NCI-H146 (cell line): ENCODE results near the gene CNTNAP2.

Experiments
- DNase-seq: peaks from one replicate; lab custom pipeline; 2025; lab: John Stamatoyannopoulos, UW

CNTNAP2 gene

DNA sequence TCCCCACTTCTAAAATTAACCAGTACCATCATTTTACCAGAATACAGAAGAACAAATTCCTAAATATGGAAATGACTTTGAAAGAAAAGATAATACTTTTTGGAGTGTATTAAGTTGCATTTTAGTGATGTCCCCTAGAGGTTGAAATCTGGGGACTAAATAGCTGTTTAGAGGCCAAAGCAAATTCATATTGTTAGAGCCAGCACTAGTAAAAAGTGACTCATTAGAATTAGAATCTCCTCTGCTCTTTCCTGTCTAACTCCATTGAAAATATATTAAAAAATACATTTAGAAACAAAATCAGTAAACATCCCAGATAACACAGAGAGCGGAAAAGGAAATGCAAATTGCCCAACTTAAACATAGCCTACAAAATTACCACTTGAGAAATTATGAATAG, 1284.3 kb downstream of the CNTNAP2 start:
- no peak for DNase-seq

DNA sequence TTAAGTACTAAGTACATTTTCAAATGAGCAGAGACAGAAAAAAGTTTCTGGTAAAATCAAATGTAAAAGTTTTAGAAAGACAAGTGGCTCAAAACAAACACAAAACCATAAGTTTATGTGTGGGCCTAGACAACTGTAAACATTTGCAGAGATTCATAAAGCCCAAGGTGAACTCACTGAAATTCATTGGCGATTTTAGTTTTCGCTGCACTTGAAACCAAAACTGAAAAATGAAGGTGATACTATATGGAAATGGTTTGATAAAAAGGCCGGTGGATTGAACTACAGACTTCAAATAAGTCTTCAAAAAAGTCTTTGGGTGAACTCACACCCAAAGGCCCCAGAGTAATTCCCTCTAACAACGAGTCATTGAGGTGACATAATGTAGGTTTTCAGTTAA, 1289.0 kb downstream of the CNTNAP2 start:
- DNase-seq, result no peak

DNA sequence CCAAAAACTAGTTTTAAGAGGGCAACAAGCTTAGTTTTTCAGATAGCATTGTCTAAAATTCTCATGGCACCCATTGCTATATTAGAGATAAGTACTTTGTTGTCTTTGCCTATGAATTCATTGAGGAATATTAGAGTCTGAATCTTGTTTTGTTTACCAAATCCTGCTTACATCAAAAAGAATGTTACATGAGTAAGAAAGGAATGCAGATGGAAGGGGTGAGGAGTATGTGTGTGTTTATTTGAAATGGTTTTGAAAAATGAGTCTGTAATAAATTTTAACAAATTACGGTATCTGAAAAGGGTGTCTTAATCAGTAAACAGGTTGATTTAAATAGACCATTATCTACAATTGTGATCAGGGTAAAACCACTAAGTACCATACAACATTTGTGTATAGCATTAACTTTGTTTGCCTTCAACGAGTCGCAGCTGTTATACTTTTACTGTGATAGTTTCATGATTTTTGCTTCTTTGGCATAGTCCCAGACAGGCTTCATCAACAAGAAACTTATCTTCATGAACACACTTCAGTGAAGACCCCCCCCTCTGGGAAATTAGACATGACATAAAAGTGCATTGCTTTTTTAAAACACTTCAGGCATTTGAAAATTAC, 1290.0 kb downstream of the CNTNAP2 start:
- DNase-seq, result no peak

GRCh38 chr7:147411096-147411495, 1294.5 kb downstream of the CNTNAP2 start:
- DNase-seq, result no peak

- no peak for DNase-seq
These were observed 1295.5 kb downstream of the CNTNAP2 start for GRCh38 chr7:147412109-147412508.

DNA sequence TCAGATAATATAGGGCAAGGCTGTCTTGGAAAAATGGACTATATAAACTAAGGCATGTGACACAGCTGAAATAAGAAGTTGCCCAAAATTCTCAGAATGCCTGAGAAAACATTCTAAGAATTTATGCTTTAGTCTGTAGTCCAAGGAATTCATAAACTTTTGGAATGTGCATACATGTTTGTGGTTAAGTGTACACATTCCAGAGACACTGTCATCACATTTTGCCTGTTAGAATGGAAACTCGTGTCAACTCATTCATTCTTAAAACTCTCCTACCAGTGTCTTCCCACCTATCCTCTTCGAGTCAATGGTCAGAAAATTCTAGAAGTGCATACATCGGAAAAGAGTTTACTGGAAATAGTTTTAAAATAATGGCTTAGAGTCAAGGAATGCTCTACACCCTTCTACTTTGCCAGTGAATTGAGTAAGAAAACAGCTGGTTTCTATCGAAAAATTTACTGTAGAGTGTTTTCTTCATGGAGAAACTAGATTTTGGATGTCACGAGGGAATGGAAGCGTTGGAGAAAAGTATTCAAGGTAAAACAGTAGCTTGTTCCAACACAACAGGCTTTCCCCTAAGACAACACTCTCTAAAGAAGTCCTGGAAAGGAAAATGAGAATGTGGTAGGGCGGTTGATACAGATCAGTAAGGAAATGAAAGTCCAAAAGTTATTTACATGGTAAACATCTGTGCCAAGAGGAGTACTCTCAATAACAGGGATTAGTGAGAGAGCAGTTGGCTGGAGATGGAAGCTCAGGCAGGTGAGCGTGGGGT, 1296.4 kb downstream of the CNTNAP2 start:
- no peak for DNase-seq

DNA sequence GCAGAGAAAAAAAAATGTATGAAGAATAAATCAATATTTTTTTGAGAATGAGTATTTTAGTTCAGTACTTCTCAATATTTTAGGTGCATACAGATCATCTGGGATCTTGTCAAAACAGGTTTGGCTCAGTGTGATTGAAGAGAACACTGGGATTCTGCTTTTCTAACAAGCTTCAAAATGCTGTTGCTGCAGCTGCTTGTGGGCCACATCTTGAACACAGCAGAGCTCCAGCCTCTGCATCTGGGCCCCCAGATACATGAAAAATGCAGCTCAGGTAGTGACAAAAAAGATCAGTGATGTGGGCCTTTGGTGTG, 1296.9 kb downstream of the CNTNAP2 start:
- DNase-seq, result no peak

- DNase-seq, result no peak
These were observed 1299.4 kb downstream of the CNTNAP2 start for GRCh38 chr7:147415991-147416390.

DNA sequence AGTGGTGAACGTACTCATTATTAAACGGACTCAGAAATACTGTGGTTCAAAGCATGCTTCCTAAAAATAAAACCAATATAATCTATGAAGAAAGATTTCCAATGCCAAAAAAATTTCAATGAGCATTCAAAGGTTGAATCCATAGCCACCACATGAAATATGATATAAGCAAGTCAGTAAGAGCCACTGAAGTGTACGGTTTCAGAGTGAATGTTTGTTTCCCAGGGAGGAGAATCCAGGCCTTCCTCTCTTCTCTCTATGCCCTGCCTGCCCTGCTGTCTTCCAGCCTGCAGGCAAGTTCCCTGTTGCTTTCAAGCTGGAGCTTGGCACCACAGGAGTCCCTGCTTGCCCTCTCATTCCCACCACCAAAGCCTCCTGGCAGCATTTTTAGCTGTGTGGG, 1302.4 kb downstream of the CNTNAP2 start:
- peak; percentile 91 for DNase-seq

GRCh38 chr7:147423875-147424274, 1307.3 kb downstream of the CNTNAP2 start:
- DNase-seq, result no peak

DNA sequence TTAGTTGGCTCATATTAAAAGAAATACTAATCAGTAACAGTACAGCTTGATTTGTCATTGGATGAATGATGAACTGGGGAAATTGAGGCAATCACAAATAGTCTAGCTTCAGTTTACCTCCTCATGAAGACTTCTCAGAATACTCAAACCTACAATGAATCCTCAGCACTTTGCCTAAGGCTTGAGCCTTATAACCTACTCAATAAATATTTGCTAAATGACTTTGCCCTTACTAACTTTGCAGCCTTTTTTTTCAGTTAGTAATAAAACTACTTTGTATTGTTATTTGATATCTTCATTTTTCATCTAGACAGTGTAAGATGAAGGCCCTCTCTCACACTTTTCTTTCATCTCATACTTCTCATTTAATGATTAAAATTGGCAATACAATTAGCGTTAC, 1311.5 kb downstream of the CNTNAP2 start:
- DNase-seq, result no peak

DNA sequence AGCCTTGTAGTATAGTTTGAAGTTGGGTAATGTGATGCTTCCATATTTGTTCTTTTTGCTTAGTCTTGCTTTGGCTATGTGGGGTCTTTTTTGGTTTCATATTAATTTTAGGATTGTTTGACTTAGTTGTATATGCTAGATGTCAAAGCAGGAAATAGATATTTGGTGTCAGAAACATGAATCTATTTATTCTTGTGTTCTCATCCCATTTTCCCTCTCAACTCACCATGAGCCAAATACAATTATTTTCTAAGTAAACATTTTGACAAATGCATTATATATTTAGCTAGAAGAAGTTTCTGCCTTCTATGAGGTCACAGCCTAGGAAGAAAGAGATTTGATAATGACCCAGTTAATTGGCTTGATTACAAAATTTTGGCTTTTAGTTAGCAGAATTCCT, 1313.4 kb downstream of the CNTNAP2 start:
- DNase-seq, result no peak

- DNase-seq, result peak; percentile 64
These were observed 1315.5 kb downstream of the CNTNAP2 start for GRCh38 chr7:147432079-147432478.

- no peak for DNase-seq
These were observed 1316.0 kb downstream of the CNTNAP2 start for GRCh38 chr7:147432576-147432975.

DNA sequence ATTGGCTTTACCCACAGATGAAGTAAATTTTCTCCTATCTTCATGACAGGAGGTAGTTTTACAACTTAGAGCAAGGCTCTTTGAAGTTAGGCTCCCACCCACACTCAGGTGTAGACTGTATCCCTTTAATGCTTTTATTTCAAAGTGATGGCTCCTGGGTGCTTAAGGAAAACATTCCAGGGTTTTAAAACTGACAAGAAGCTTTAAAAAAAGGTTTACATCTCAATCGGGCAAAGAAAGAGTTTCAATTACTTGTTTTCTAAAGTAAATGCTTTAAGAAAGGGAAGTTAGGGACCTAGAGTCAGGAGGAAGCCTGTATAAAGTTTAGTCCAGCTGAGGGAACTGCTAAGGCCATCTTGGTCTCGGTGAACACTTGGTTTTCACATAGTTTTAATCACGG, 1320.1 kb downstream of the CNTNAP2 start:
- DNase-seq, result no peak

DNA sequence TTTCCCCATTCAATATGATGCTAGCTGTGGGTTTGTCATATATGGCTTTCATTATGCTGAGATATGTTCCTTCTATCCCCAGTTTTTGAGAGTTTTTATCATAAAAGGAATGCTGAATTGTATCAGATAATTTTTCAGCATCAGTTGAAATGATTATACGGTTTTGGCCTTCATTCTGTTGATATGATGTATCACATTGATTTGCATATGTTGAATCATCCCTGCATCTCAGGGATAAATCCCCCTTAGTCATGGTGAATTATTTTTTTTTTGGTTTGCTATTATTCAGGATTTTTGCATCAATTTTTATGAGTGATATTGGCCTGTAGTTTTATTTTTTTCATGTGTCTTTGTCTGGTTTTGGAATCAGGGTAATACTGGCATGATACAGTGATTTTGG, 1321.6 kb downstream of the CNTNAP2 start:
- no peak for DNase-seq

GRCh38 chr7:147443942-147444341, 1327.3 kb downstream of the CNTNAP2 start:
- DNase-seq, result peak; percentile 67

- DNase-seq, result no peak
These were observed 1336.2 kb downstream of the CNTNAP2 start for GRCh38 chr7:147452816-147453215.

GRCh38 chr7:147465223-147465622, 1348.6 kb downstream of the CNTNAP2 start:
- DNase-seq, result no peak

DNA sequence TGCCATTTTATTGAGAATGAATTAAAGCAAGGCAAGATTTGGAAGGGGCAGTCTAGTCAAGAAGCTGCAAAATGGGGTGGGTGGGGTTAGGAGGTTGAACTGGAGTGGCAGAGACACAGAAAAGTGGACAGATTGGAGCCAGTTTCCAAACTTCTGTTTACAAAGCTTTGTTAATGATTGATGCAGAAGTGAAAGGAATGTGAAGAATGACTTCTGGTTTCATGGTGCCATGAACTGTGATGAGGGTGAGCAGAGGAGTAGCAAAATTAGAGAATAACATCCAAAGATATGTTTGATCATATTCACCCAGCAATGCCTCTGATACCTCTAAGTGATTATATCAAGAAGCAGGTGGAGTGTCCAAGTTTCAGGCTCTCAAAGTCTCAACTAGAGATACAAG, 1356.0 kb downstream of the CNTNAP2 start:
- DNase-seq, result no peak

DNA sequence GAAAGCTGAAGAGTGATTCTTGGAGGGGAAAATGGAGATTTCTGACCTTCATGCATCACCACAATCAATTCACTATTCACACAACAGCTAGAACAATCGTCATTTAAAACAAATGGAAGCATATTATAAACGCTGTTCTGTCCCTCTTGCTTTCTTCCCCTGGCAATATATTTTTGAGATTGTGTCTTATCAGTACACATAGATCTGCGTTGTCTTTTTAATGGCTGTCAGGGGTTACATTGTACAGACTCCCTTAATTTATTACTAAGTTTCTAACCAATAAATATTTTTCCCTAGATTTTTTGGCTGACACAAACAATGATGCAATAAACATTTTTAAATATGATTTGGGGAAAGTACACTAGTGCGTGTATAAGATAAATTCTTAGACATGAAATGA, 1358.3 kb downstream of the CNTNAP2 start:
- no peak for DNase-seq

DNA sequence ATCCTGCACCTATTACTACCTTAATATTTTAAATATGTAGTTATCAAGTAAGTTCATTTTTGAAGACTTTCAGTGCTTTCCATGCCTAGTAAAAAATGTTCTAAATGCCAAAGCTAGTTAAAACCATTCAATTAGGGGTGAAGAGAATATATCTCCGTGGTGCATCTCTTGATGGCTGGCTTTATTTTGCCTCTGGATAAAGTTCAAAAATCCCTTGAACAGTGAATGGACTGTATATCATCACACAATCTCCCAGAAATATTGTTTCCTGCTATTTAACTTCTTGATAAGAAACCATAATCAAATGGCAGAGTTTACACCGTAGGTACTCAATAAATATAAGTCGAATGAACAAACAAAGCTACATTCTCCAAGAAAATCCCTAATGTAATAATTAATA, 1360.9 kb downstream of the CNTNAP2 start:
- DNase-seq, result no peak

- no peak for DNase-seq
These were observed 1362.2 kb downstream of the CNTNAP2 start for GRCh38 chr7:147478796-147479195.
